ACHN (cell line): ENCODE data around the gene ANKRD2.
"Not testable (repeated sequence)": the region's sequence is repeated elsewhere in the genome, so short reads cannot be mapped to it uniquely, and the experiment has no call there.

Source experiments
- DNase-seq: peaks from one replicate; pipeline ENCODE4 v3.0.0-alpha.2; 2015
- in situ Hi-C: cut with HindIII; loops from 2 replicates; pipeline ENCODE4 v1.10.0; 2017; ENCODE audit warnings: low sequenced_read_pairs, low pct_ligation_motif_present, low pct_unique_long_range_greater_than_20kb

ANKRD2 gene

DNA sequence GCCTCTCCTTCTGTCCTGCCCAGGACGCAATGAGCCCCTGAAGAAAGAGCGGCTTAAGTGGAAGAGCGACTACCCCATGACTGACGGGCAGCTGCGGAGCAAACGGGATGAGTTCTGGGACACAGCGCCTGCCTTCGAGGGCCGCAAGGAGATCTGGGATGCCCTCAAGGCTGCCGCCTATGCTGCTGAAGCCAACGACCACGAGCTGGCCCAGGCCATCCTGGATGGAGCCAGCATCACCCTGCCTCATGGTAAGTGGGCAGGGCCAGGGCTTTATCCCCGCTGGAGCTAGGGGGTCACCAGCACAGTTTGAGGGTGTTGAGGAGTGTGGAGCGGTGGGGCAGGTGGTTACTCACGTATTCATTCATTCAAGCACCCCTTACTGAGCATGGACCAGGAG, 4.7 kb upstream of the ANKRD2 start:
- in situ Hi-C loops, result no loop called here
- no peak for DNase-seq

DNA sequence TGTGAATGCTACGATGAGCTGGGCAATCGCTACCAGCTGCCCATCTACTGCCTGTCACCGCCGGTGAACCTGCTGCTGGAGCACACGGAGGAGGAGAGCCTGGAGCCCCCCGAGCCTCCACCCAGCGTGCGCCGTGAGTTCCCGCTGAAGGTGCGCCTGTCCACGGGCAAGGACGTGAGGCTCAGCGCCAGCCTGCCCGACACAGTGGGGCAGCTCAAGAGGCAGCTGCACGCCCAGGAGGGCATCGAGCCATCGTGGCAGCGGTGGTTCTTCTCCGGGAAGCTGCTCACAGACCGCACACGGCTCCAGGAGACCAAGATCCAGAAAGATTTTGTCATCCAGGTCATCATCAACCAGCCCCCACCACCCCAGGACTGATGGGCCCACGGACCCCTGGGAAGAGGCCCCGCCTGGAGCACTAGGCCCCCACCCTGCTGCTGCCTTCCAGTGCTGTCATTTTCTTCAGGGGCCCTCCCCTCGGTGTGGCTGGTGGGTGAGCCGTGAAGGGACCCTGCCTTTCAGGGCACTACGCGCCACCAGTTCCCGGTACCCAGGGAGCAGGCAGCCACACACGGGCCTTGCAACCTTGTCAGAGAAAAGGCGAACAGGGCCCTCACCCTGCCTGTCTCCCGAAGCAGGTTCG, 2.3 kb upstream of the ANKRD2 start:
- in situ Hi-C loops, result no loop called here
- no peak for DNase-seq

DNA sequence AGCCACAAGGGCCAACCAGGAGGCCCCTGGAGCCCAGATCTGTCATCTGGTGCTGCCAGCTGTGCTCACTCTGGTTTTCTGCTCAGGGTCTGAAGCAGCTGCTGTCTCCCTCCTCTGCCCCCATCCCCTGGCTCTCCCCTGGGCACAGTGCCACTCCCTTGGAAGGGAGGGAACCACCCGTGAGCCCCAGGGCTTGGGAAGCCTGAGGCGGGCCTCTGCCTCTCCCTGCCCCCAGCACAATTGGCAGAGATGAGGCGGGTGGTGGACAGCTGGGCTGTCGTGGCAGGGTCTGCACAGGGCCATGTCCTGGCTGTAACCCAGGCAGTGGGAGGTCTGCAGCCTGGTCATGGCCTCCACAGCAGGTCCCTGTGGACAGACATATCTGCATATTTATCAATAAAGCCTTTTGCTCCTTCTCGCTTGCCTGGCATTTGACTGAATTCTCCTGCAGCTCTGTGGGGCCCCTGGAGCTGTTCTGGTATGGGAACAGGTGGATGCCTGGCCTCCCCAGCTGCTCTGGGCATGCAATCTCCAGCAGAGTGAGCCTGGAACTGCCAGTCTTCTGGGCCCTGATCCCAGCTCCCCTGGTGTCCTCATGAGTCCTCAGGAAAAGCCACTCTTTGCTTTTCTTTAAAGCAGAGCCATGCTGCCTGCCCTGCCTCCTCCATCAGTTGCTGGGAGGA, 1.6 kb upstream of the ANKRD2 start:
- in situ Hi-C loops, result no loop called here
- no peak for DNase-seq

DNA sequence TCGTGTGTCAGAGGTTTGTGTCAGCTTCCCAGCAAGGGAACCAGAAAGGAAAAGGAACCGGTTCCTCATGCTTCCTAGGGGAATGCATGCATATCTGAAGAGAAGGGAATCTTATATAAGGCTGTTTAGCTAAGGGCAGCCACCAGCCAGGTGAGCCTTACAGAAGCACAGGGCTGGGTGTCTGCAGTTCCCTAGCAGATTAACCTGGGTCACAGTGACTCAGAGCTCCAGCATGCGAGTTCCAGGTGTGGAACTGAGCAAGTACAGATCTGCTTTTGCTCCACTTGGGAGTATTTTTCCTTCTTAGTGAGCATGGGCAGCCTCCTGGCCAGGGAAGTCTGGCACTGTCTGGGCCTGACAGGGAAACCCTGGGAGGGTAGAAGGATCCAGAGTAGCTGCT, 957 bp upstream of the ANKRD2 start:
- peak; percentile 30 for DNase-seq
- in situ Hi-C loops, result no loop called here

DNA sequence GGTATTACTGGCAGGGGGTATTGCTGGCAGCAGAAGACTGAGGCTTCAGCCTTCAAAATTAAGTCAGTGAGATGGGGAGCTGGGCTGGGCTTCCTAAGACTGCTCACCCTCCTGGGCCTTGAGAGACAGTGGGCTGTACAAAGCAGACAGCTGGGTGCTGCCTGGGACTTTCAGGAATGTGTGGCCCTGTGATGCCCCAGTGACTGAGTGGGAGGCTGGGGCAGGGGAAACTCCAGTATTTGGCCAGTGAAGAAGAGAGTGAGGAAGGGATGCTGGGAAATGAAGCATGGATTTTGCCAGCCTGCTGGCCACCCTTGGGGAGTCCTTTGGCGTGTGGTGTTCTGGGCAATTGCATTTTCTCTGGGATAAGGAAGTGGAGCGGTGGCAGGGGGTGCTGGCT, 442 bp downstream of the ANKRD2 start:
- in situ Hi-C loops, result no loop called here

DNA sequence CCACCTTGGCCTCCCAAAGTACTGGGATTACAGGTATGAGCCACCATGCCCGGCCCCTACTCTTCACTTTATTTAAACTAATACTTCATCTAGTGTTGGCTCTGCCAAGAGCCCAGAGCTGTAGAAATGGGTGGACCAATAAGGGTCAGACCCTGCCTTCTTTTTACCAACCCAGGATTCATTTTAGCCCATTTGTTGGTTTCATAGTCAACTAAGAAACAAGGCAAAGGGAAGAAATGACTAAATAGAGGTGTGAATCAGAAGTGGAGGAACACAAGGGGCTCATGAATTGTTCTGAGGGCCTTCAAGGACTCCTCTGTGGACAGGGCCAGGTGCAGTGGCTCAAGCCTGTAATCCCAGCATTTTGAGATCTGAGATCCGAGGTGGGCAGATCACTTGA, 1.1 kb downstream of the ANKRD2 start:
- in situ Hi-C loops, result no loop called here
- no peak for DNase-seq

More for the DNA sequence above, 442 bp downstream of the ANKRD2 start:
- DNase-seq, result peak; percentile 57

DNA sequence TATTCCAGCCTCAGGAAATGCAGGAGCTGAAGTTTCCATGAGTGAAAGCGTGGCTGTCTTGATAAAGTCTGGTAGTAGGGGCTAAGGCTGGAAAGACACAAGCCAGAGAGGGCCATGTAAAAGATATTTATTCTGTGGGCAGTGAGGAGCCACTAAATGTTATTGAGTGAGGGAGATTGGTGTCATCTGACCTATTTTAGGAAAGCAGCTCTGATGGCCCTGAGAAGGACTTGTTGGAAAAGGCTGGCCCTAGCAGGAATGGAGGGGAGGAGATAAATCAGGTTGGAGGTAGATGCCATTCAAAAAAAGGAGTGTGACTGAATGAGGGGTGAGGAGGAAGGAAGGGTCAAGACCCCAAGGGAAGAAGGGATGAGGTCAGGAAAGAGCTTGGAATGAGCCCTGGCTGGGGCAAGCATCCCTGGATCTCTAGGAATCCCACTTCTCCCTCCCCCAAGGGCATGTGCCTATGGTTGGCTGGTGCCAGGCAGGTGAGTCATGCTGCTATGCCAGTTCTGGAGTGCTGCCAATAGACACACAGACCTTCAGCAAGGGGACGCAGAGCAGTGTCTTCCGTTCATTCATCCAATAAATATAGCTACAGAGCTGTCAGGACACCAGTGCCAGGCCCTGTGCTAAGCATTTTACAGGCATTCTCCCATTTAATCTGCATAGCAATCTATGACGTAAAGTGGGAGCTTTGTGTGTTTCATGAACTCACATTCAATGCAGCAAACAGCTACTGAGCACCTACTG, 2.0 kb downstream of the ANKRD2 start:
- peak; percentile 100 for DNase-seq

DNA sequence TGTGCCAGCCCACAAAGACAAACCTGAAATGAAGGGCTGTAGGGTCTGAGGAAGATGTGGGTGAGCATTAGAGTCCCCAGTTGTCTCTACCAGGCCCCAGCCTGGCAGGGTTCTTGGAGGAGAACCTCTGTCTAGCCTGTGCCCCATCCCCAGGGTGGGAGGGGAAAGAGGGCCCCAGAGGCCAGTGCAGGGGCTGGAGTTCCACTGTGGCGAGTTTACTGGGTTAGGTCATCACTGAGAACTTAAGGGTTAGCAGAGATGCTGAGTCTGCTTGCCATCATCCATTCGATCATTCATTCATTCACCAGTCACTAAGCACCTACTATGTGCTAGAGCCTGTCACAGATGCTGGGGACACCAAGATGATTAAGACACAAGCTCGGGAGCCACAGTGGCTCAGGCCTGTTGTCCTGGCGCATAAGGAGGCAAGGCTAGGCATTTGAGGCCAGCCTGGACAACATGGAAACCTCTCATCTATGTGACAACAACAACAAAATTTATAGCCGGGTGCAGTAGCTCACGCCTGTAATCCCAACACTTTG, 2.6 kb downstream of the ANKRD2 start:
- in situ Hi-C loops, result no loop called here
- DNase-seq, result peak; percentile 81

More for the DNA sequence above, 2.0 kb downstream of the ANKRD2 start:
- in situ Hi-C loops, result no loop called here

DNA sequence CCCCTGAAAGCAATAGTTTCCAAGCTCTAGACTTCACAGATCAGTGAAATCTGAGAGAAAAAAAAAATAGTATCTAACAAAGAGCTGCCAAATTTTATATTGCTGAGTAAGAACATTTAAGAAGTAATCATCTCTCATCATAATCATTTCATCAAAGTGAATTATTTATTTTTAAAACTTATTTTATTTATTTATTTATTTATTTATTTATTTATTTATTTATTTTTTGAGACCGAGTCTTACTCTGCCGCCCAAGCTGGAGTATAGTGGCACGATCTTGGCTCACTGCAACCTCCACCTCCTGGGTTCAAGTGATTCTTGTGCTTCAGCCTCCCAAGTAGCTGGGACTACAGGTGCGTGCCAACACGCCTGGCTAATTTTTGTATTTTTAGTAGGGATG, 3.9 kb downstream of the ANKRD2 start:
- in situ Hi-C loops, result not testable (repeated sequence)

DNA sequence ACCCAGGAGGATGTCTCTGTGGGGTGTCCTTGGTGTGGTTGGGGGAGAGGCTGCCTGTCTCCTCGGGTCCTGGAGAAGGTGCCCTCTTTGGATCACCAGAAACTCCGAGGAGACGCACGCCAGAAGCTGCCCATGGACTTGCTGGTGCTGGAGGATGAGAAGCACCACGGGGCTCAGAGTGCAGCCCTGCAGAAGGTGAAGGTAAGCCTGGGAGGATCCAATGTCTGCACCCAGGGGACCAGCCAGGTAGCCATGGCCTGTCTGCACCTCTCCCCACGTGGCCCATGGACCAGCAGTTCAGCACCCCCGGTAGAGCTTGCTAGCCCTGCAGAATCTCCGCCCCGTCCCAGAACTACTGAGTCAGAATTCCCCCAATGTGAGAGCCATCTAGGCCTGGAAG, 5.1 kb downstream of the ANKRD2 start:
- DNase-seq, result no peak
- in situ Hi-C loops, result no loop called here

More for the DNA sequence above, 3.9 kb downstream of the ANKRD2 start:
- DNase-seq, result not testable (repeated sequence)

DNA sequence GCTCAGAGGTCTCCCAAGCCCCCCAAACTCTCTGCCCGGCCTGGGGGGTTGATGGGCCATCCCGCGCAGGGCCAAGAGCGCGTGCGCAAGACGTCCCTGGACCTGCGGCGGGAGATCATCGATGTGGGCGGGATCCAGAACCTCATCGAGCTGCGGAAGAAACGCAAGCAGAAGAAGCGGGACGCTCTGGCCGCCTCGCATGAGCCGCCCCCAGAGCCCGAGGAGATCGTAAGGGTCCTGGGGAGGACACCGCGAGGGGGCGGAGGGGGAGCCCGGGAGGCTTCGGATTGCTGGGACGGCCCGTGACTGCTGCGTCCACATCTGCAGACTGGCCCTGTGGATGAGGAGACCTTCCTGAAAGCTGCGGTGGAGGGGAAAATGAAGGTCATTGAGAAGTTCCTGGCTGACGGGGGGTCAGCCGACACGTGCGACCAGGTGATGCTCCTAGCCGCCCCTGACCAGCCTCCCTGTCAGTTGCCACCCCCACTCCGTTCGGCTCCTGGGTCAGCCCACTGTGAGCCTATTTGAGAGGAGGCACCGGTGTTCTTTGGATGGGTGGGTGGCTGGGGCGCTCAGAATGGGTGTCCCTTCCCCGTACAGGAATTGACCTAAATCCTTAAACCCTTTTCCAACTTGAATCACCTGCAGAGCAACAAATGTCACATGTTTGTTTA, 5.7 kb downstream of the ANKRD2 start:
- DNase-seq, result no peak
- in situ Hi-C loops, result no loop called here

DNA sequence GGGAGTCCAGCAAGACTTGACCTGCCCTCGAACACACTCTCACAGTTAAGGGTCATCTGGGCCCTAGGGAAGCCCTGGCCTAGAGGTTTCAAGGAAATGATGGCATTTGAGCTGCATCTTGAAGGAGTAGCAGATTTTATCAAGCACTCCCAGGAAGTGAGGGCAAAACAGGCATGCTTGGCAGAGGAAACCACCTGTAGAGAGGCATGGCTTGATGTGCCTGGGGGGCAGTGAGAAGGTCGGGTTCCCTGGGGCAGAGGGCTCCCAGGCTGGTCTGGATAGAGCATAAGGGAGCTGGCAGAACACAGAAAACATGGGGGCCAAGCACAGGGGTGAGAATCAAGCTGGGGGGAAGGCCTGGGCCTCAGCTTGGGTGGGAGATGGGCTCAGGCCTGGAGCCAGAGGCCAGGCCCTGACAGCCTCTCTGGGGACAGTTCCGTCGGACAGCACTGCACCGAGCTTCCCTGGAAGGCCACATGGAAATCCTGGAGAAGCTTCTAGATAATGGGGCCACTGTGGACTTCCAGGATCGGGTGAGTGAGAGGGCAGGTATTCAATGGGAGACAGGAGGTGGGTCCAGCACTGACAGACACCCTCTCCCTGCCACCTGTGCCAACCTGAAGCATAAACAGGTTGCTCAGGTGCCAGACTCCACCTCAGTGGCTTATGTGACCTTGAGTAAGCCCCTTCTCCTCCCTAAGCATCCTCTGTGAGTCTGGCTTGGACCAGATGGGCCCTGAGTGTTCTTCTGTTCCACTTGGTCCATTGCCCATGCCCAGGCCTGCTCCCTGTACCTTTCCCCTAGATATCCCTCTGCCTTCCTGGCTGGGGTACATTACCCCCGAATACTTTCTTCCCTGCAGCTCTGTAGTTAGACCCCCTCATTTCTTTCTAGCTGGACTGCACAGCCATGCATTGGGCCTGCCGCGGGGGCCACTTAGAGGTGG, 8.1 kb downstream of the ANKRD2 start:
- in situ Hi-C loops, result no loop called here
- no peak for DNase-seq

DNA sequence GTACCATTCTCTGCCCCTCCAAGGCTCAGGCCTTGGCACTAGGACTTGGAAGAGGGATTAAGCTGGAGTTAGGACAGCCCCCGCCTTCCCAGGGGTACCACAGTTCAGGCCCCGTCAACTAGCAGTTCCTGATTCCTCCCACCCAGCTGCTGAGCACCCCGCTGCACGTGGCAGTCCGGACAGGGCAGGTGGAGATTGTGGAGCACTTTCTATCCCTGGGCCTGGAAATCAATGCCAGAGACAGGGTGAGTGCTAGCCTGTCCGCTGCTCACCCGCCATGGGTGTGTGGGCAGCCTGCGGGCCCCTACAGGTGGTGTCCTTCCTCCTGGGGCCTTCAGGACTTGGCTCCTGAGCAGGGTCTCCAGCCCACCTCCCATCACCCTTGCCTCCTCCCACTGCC, 9.6 kb downstream of the ANKRD2 start:
- in situ Hi-C loops, result no loop called here
- DNase-seq, result no peak

DNA sequence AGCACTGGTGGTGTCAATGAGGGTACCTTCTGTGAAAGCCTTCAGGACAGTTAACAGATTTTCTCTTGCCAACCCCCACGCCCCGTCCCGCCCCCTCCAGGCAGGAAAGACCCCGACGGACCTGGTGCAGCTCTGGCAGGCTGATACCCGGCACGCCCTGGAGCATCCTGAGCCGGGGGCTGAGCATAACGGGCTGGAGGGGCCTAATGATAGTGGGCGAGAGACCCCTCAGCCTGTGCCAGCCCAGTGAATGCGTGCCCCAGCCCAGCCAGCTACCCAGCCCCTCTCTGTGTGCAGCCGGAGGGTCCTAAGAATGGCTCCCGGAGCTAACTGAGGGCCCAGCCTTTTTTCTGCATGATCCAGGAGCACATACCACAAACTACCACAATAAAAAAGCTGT, 10.9 kb downstream of the ANKRD2 start:
- in situ Hi-C loops, result no loop called here
- no peak for DNase-seq

DNA sequence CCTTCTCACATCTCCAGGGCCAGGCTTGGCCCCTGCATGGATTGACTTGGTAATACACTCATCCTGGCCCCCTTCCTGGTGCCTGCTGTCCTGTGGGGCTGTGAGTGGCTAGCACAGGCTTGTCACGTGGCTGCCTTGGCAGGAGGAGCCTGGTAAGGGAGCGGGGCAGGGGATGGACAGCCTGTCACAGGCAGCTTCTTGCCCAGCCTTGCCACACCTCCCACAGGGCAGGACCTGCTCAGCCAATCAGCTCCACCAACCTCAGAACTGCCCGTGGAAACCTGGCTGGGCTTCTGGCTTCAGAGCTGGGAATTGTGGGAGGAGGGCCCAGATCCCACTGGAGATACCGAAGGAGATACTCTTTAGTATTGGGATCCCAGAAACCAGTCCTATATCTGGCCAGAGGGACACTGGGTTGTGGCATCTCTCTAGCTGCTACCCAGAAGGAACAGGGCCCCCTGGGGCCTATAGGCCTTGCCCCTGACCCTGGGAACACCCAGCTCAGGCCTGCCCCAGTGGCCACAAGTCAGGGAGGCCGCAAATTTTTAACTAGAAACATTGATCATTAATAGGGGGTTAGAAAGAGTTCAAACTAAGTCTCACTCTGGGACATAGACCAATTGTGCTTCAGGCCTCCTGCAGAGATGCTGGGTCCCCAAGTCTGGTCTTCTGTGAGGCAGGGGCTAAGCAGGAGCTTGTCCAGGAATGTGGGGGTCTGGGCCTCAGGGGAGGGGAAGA, 11.7 kb downstream of the ANKRD2 start, which contains the start of gene HOGA1:
TSS of gene HOGA1 (plus strand) at position 330 of the 738 bp plus-strand sequence. CDS start at position 645, 315 bp downstream.
- in situ Hi-C loops, result no loop called here

DNA sequence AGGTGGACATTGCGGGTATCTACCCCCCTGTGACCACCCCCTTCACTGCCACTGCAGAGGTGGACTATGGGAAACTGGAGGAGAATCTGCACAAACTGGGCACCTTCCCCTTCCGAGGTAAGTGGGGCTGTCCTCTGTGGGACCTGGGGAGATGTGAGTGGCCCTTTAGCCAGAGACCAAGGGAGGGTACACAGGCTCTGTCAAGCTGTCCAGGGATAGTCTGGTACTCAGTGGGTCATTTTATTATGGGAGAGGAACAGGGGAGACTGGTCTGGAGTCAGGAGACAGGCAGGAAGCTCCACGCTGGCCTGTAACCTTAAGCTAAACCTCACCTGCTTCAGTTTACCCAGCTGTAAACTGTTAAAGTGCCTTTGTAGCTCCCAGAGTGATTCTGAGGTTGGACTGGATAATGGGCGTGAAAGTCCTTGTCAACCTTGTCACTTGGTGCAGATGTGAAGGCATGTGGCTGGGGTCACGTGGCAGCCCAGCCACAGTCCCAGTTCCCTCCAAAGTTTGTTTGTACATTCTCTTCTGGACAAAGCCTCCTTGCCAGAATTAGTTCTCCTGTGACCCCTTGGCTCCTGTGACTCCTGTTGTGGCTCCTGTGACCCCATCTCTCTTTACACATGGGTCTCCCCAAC, 12.3 kb downstream of the ANKRD2 start:
- in situ Hi-C loops, result no loop called here
- DNase-seq, result no peak

More for the DNA sequence above, 11.7 kb downstream of the ANKRD2 start, which contains the start of gene HOGA1:
- DNase-seq, result peak; percentile 99

DNA sequence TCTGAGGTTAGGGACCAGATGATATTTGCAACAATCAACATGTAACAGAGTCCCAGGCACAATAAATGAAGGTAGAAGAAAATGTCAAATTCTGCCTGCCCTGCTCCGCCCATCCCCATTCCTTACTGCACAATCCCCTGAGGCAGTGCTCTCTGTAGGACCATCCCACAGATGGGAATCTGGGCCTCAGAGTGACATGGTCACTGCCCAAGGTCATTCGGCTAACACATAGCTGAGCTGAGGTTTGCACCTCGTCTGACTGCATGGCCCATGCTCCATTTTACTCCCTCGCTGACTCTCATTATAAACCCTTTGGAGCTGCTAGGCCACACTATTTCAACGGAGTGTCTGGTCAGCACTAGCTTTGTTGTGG, 12.8 kb downstream of the ANKRD2 start:
- DNase-seq, result peak; percentile 31
- in situ Hi-C loops, result no loop called here
